ENCODE measurements around the gene ASB3. TPM values are rescaled to one million over a fixed set of nuclear protein-coding genes. Genes with fewer than 3 reads are reported as not detected.

Gene ASB3
- total RNA-seq, 1 donor from 2014 or later: 36.6 TPM

GRCh38 chr2:53751728-53752127 lies 35.0 kb downstream of the ASB3 start:
- no peak for DNase-seq (ENCODE audit: low spot score in 2 of 2, unreplicated experiment in 2 of 2)
- Mint-ChIP-seq H3K27ac (no peak overlapping the region), H3K9me3 (peaks cover 2% of the 10 kb centered on the region), H3K36me3 (peaks cover 33% of the 10 kb centered on the region), H3K27me3 (ENCODE audit: low read depth) (no peaks in the 10 kb centered on the region), H3K4me3 (no peak overlapping the region), H3K4me1 (peaks cover 15% of the 10 kb centered on the region)
- TF ChIP-seq, protein P1, sequence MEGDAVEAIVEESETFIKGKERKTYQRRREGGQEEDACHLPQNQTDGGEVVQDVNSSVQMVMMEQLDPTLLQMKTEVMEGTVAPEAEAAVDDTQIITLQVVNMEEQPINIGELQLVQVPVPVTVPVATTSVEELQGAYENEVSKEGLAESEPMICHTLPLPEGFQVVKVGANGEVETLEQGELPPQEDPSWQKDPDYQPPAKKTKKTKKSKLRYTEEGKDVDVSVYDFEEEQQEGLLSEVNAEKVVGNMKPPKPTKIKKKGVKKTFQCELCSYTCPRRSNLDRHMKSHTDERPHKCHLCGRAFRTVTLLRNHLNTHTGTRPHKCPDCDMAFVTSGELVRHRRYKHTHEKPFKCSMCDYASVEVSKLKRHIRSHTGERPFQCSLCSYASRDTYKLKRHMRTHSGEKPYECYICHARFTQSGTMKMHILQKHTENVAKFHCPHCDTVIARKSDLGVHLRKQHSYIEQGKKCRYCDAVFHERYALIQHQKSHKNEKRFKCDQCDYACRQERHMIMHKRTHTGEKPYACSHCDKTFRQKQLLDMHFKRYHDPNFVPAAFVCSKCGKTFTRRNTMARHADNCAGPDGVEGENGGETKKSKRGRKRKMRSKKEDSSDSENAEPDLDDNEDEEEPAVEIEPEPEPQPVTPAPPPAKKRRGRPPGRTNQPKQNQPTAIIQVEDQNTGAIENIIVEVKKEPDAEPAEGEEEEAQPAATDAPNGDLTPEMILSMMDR (IDR thresholded peaks at IDR 0.05; ENCODE audit: unreplicated experiment): no peak

GRCh38 chr2:53750041-53750768 lies 36.5 kb downstream of the ASB3 start:
- DNase-seq (ENCODE audit: low spot score in 2 of 2, unreplicated experiment in 2 of 2): no peak
- Mint-ChIP-seq H3K4me1 (peaks cover 15% of the 10 kb centered on the region), H3K4me3 (no peak overlapping the region), H3K36me3 (peaks cover 31% of the 10 kb centered on the region), H3K27me3 (ENCODE audit: low read depth) (no peaks in the 10 kb centered on the region), H3K9me3 (no peaks in the 10 kb centered on the region), H3K27ac (no peak overlapping the region)
- TF ChIP-seq, protein P1 (IDR thresholded peaks at IDR 0.05; ENCODE audit: unreplicated experiment): no peak

- no peaks in the 10 kb centered on the region for H3K4me1 Mint-ChIP-seq
- no peak overlapping the region for H3K4me3 Mint-ChIP-seq
- peaks cover 38% of the 10 kb centered on the region for H3K36me3 Mint-ChIP-seq
- no peak overlapping the region for H3K27ac Mint-ChIP-seq
- H3K27me3 Mint-ChIP-seq (ENCODE audit: low read depth): no peaks in the 10 kb centered on the region
- TF ChIP-seq, protein P1 (IDR thresholded peaks at IDR 0.05; ENCODE audit: unreplicated experiment): no peak
- no peaks in the 10 kb centered on the region for H3K9me3 Mint-ChIP-seq
- no peak for DNase-seq (ENCODE audit: low spot score in 2 of 2, unreplicated experiment in 2 of 2)
Measured at GRCh38 chr2:53744395-53745065, 42.2 kb downstream of the ASB3 start.

DNA sequence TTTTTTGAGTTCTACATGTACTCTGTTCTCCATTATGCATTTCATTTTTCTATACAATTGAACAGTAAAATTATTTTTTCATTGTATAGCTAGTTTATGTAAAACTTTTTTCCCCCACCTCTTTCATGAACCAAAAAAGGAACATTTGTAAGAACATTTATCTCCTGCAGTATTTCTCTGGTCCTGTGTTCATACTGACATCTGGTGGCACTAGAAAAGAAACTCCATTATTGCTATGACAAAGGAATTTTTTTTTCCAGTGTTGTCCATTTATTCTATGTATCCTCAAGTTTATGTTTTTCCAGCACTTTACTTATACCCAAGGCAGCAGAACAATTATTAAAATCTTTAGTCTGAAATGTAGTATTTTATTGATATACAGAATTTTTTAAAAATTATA lies 46.6 kb downstream of the ASB3 start:
- DNase-seq (ENCODE audit: low spot score in 2 of 2, unreplicated experiment in 2 of 2): no peak
- TF ChIP-seq, protein P1 (IDR thresholded peaks at IDR 0.05; ENCODE audit: unreplicated experiment): no peak
- Mint-ChIP-seq H3K4me1 (no peaks in the 10 kb centered on the region), H3K27me3 (ENCODE audit: low read depth) (no peaks in the 10 kb centered on the region), H3K36me3 (peaks cover 22% of the 10 kb centered on the region), H3K9me3 (peaks cover 4% of the 10 kb centered on the region), H3K27ac (no peak overlapping the region), H3K4me3 (no peak overlapping the region)

- H3K4me1 Mint-ChIP-seq: no peaks in the 10 kb centered on the region
Measured at GRCh38 chr2:53739032-53739431, 47.7 kb downstream of the ASB3 start.

More at GRCh38 chr2:53739032-53739431, 47.7 kb downstream of the ASB3 start:
- H3K27me3 Mint-ChIP-seq (ENCODE audit: low read depth): no peaks in the 10 kb centered on the region
- peaks cover 12% of the 10 kb centered on the region for H3K9me3 Mint-ChIP-seq
- no peak overlapping the region for H3K27ac Mint-ChIP-seq
- no peak overlapping the region for H3K4me3 Mint-ChIP-seq
- H3K36me3 Mint-ChIP-seq: peaks cover 32% of the 10 kb centered on the region
- no peak for DNase-seq (ENCODE audit: low spot score in 2 of 2, unreplicated experiment in 2 of 2)
- TF ChIP-seq, protein P1 (IDR thresholded peaks at IDR 0.05; ENCODE audit: unreplicated experiment): no peak

Data from mesothelial cell of epicardium (in vitro differentiated cells).